Measurements from ENCODE around the gene FOLR3.

- no peak for TF ChIP-seq CTCF (tag by site-specific recombination; IDR thresholded peaks at IDR 0.05)
- no peak for TF ChIP-seq ZNF768 (tag by site-specific recombination; IDR thresholded peaks at IDR 0.05)
- TF ChIP-seq BCL11A (tag by site-specific recombination; IDR thresholded peaks at IDR 0.05; ENCODE audit: low read depth): no peak
- TF ChIP-seq ZNF626 (tag by site-specific recombination; IDR thresholded peaks at IDR 0.05): no peak
- TF ChIP-seq, protein P1, sequence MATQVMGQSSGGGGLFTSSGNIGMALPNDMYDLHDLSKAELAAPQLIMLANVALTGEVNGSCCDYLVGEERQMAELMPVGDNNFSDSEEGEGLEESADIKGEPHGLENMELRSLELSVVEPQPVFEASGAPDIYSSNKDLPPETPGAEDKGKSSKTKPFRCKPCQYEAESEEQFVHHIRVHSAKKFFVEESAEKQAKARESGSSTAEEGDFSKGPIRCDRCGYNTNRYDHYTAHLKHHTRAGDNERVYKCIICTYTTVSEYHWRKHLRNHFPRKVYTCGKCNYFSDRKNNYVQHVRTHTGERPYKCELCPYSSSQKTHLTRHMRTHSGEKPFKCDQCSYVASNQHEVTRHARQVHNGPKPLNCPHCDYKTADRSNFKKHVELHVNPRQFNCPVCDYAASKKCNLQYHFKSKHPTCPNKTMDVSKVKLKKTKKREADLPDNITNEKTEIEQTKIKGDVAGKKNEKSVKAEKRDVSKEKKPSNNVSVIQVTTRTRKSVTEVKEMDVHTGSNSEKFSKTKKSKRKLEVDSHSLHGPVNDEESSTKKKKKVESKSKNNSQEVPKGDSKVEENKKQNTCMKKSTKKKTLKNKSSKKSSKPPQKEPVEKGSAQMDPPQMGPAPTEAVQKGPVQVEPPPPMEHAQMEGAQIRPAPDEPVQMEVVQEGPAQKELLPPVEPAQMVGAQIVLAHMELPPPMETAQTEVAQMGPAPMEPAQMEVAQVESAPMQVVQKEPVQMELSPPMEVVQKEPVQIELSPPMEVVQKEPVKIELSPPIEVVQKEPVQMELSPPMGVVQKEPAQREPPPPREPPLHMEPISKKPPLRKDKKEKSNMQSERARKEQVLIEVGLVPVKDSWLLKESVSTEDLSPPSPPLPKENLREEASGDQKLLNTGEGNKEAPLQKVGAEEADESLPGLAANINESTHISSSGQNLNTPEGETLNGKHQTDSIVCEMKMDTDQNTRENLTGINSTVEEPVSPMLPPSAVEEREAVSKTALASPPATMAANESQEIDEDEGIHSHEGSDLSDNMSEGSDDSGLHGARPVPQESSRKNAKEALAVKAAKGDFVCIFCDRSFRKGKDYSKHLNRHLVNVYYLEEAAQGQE (tag by site-specific recombination; IDR thresholded peaks at IDR 0.05): no peak
- no peak for TF ChIP-seq SP2 (tag by site-specific recombination; IDR thresholded peaks at IDR 0.05)
- no peak for TF ChIP-seq ZNF391 (tag by site-specific recombination; IDR thresholded peaks at IDR 0.05; ENCODE audit: borderline replicate concordance, low read depth)
- TF ChIP-seq, protein P2, sequence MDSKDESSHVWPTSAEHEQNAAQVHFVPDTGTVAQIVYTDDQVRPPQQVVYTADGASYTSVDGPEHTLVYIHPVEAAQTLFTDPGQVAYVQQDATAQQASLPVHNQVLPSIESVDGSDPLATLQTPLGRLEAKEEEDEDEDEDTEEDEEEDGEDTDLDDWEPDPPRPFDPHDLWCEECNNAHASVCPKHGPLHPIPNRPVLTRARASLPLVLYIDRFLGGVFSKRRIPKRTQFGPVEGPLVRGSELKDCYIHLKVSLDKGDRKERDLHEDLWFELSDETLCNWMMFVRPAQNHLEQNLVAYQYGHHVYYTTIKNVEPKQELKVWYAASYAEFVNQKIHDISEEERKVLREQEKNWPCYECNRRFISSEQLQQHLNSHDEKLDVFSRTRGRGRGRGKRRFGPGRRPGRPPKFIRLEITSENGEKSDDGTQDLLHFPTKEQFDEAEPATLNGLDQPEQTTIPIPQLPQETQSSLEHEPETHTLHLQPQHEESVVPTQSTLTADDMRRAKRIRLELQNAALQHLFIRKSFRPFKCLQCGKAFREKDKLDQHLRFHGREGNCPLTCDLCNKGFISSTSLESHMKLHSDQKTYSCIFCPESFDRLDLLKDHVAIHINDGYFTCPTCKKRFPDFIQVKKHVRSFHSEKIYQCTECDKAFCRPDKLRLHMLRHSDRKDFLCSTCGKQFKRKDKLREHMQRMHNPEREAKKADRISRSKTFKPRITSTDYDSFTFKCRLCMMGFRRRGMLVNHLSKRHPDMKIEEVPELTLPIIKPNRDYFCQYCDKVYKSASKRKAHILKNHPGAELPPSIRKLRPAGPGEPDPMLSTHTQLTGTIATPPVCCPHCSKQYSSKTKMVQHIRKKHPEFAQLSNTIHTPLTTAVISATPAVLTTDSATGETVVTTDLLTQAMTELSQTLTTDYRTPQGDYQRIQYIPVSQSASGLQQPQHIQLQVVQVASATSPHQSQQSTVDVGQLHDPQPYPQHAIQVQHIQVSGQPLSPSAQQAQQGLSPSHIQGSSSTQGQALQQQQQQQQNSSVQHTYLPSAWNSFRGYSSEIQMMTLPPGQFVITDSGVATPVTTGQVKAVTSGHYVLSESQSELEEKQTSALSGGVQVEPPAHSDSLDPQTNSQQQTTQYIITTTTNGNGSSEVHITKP (tag by site-specific recombination; IDR thresholded peaks at IDR 0.05): no peak
- no peak for TF ChIP-seq ZBTB10 (tag by site-specific recombination; IDR thresholded peaks at IDR 0.05)
- no peak for TF ChIP-seq TCF7L2 (IDR thresholded peaks at IDR 0.05; ENCODE audit: borderline replicate concordance, low read depth, low read length)
These were observed 32.9 kb upstream of the FOLR3 start for GRCh38 chr11:72102631-72102945.

All from HEK293 (cell line).